GM18508 (cell line): Measurements from ENCODE around the gene FSTL4.

Source experiments
- ATAC-seq: cut with Tn5 transposase; IDR thresholded peaks from one replicate; pipeline ENCODE4 v1.9.1; 2021; ENCODE audit warnings: moderate number of reproducible peaks; ENCODE audit not compliant: insufficient read depth, unreplicated experiment

FSTL4 gene

DNA sequence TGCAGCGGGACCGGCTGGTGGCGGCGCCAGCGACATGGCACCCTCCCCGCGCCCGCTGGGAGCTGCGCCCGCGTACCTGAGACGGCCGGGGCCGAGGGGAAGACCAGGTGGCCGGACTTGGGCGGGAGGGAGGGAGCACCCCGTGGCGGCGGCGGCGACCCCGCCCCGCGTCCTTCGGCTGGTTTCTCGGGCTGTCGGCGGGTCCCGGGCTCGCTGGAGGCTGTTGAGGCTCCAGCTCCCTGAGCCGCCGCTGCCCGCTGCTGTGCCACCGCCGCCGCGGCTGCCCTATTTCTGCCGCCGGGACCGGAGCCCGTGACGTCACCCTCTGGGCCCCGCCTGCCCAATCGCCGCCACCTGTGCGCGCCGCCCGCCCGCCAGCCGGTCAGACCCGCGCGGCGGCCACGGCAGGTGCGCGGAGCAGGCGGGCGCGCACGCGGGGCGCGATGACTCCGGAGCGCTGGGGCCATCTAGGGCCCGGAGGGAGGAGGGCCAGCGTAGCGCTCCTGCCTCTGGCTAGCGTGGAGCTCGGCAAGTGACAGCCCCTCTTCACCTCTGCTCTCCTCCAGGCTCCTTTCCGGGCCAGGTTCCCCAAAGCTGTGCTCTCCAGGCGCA lies at the start of gene FSTL4:
TSS of gene FSTL4 (minus strand) at position 293 of the 612 bp plus-strand sequence.
- ATAC-seq, result no peak

DNA sequence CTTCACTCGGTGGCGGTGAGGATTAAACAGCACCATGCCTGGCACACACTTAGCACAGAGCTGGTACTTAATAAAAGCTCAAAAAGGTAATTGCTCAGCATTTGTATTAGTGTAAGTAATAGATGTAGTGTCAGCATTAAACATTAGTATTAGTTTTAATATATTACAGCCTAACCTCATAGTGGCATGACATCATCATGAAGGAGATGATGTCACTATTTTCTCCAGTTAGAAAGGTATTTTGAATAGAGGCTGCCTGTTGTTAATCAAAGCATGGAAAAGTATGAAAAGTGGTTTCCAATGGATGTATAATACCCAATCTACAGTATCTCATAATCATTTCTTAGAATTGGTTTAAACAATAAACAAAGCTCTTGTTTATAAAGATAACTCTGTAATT lies 49.0 kb upstream of the FSTL4 start:
- ATAC-seq, result no peak

DNA sequence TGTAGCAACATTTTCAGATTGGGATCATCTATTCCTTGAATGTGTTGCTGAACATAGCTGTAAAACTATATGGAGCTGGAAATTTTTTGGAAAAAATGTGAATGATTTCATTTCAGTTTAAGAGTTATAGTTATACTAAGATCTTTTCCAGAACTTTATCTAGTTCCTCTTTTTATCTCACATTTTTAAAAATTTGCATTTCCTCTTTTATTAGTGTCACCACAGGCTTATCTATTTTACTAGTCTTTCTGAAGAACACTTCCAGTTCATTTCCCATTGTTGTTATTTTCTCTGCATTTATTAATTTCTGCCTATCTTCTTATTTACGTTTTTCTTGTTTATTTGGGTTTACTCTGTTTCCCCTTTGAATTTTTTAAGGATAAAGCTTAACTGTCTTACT lies 46.0 kb upstream of the FSTL4 start:
- no peak for ATAC-seq

DNA sequence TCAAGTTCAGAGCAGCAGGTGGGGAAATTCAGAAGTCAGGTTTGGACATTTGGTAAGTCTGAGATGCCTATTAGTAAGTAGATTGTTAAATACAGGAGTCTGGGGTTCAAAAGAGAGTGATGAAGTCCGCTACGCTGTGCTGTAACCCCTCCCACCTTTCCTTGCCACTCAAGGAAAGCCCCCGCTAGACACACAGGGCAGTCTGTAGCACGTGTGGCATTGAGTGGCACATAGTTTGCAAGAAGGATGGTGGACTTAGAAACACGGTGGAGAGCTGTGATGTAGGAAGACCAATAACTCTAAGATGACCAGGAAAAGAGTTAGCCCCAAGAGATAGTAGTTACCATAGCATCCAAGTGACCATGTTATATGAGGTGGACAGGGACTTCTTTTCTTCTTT lies 44.7 kb upstream of the FSTL4 start:
- no peak for ATAC-seq

DNA sequence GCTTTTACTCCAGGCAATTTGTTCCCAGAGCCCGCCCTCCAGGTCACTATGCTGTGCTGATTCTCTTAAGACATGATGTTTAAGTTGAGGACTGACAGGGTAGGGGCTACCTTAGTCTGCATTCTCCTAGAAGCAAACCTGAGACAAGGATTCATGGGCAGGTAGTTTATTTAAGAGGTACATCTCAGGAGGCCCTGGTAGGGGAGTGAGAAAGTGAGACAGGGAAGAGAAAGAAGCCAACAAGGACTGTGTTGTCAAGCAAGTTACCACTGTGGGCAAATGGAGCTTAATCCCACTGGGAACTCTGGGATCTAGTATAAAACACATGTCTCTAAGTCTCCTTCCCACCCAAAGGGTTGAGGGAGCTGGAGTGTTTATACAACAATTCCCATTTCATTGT lies 43.6 kb upstream of the FSTL4 start:
- ATAC-seq, result no peak

DNA sequence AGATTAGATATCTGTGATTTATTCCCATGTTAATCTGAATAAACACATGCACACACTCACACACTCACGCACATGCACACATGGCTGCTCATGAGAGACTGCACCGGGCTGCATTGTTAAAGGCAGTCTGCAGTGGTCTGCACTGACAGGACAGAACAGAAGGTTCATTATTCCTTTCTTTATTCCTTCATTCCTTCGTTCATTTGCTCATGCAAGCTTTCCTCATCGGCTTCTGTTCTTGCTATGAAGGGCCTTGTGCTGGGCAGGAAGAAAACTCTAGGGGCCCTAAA lies 41.4 kb upstream of the FSTL4 start:
- no peak for ATAC-seq

DNA sequence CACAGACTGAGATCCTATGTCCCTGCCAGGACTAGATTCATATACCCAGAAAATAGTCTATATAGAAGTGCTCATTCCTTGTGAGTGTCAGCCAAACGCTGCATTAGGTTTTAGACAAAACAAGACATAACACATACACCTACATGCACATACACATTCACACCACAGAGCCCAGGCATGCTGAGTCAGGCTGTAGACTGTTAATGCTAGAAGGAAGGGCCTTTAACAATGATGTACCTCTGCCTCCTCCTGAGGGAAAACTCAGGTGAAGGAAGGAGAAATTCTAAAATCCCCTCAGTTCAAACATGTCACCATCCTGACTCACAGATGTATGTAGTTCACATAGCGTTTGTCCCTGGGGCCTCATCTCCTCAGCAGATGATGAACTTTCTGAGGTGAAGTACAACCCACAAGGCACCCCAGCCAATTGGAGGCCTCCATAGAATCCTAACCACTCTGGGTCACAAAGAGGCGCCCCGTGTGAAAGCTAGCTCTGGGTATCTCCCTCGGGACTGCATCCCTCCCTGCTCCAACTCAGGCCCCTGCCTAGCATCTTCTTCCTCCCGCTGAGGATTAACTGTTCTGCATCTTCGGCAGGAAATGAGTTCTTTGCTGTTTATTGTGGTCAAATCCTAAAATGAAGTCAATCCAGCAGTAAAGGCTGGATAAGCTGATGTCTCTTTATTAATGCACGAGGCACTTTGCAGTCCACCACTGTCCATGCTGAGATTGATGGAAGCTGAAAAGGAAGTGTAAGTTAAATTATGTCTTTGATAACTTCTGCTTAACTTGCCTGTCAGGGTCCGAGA lies 40.8 kb upstream of the FSTL4 start:
- ATAC-seq, result no peak

DNA sequence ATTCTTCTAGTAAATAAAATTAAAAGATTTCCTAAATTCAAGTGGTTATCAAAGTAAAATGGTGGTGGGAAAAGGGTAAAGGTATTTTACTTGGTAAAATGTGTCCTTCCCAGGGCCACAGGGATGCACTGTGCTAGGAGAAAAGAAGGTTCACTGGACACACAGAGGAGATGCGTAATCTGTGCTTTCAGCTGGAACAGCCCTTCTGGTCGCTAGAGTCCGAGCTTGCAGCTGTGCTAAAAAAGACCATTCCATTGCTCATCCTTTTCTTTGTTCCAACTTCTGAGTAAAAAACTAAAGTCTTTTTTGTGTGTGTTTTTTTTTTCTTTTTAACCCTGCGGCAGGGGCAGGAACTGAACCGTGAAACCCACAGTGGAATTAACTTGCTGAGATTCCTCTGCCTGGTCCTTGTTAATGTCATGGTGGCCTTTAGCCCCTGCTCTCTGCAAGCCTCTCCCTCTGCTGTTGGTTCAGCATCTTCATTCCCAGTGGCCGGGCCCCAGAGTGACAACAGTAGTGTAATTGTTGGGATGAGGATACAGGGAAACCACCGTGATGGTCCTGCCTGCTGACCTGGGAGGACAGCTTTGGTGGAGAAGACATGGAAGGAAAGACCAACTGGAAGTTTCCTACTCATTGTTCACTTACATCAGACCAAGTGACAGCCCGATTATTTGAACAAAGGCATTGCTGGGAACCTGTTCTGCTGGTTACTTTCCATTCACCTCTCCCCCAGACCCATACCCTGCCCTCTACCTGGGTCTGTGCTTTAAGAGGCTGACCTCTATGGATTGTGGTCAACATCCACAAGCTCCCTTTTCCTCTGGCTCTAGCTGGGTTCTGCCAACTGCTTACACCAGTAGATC lies 31.9 kb upstream of the FSTL4 start:
- no peak for ATAC-seq

DNA sequence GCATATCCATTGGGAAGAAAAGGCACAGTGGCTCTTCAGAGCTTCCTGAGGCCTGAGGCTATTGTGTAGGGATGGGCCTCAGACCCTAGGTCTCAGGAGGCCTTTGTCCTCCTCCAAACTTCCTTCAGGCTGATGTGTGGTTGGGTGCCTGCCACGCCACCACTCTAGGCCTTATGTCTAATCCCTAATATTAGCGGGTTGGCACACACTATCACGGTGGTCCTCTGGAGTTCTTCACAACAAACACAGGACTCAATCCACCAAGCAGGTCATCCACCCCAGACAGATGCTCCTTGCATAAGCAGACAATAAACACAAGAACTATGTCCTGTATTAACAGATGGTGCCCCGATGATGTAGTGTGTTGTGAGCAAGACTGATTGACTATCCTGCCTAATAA lies 31.0 kb upstream of the FSTL4 start:
- ATAC-seq, result no peak

DNA sequence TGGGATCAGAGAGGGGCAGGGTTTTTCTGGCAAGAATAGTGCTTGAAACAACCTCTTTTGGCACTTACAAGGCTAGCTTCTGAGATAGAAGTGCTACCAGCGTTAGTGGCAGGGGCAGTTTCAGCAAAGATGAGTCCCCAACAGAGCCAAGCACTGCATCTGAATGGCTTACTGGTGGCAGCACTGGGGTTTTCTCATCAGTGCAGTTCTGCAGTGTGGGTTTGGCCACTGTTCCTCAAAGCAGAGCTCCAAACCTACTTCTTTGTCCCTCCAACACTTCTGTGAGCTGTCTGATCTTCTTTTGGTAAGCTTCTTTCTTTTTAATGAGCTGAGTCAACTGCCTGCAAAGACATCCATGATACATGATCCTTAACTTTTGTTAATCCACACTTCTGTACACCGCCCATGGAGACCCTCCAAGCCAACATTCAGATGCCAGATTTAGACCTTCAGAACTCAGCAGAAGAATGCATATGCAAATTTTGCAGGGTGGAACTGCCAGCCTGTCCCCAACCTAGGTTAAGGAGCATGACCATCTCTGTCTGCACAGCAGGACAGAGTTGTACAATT lies 29.9 kb upstream of the FSTL4 start:
- ATAC-seq, result no peak

DNA sequence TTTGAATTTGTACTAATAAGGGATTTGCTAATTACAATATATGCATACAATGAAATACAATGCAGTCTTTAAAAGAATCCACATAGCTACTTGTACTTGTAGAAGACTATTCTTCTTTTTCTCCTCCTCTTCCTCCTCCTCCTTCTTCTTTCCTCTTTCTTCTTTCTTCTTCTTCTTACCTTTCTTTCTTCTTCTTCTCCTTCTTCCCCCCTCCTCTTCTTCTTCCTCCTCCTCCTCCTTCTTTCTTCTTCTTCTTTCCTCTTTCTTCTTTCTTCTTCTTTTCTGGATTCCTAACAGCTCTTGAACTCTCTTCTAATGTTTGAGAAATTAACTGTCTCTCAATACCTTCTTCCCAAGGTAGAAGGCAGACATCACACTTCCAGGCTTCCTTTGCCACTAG lies 29.3 kb upstream of the FSTL4 start:
- ATAC-seq, result no peak

DNA sequence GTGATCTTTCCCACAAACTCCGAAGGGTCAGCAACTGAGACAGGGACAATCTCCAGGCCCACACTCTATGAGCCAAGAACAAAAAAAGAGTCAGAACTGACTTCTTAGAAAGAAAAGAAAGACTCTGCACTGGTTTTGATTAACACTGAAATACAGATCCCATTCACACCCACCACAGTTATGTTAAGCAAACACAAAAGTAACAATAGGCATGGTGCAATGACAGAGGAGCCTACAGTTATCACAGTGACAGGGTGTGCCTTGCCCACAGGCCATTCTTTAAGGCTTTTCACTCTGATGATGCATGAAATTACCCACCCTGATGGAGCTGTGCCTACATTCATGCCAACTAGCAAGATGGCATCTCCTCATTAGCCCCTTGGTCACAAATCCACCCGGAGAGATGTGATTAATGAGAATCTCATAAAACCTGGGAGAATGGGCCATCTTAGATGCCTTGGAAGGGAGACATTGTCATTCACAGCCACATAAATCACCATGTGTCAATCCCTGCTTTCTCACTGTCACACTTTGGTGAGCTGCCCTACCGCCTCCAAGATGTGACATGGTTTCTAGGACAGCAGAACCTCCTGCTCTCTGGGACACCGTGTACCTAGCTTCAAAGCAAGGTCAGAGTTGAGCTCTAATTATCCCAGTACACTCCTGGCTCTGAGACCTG lies 27.6 kb upstream of the FSTL4 start:
- ATAC-seq, result no peak

DNA sequence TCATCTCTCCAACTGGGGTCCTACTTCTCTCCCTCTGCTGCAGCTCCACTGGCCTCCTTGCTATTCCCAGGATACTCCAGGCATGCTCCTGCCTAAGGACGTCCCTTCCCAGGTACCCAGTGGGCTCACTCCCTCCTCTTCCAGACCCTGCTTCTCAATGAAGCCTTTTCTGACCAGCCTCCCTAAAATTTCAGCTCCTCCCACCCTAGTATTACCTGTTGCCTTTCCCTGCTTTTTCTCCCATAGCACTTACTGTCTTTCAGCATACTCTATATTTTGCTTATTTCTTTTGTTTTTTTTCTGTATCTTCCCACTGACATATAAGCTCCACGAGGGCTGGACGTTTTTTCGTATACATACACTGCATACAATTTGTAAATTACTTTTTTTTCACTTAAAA lies 26.1 kb upstream of the FSTL4 start:
- ATAC-seq, result no peak

DNA sequence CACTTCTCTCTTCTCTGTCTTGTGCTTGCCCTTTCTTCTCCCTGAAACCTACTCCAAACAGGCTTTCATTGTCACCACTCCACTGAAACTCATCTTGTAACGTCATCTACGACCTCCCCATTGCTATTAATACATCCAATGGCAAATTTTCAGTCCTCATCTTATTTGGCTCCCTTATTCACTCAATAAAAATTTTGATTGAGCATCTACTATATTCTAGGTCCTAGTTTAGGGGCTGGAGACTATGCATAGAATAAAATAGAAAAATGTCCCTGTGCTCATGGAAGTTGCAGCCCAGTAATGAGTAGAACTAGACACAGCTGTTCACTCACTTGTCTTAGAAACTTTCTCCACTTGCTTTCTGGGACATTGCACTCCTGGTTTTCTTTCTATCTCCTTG lies 24.9 kb upstream of the FSTL4 start:
- ATAC-seq, result no peak

DNA sequence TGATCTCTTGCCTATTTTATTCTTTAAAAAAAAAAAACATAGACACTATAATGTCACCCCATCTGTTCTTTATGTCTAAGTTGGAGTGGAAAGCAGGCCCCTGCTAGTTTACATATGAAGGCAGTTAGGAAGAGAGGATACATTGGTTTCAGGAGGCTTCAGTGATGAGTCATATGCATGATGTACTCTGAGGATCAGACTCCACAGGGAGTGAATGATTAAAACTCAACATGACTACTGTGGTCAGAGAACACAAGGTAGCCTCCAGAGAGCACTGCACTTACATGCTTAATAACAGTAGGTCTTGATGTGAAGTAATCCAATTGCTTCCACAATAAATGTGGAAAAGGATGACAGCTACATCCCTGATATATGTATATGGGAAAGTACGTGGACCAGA lies 22.7 kb upstream of the FSTL4 start:
- no peak for ATAC-seq

DNA sequence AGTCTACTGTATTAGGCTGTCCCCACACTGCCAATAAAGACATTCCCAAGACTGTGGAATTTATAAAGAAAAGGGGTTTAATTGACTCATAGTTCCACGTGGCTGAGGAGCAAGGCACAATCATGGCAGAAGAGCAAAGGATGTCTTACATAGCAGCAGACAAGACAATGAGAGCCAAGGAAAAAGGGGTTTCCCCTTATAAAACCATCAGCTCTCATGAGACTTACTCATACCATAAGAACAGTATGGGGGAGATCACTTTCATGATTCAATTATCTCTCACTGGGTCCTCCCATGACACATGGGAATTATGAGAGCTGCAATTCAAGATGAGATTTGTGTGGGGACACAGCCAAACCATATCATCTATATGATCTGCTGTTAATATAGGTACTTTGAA lies 14.8 kb upstream of the FSTL4 start:
- no peak for ATAC-seq

DNA sequence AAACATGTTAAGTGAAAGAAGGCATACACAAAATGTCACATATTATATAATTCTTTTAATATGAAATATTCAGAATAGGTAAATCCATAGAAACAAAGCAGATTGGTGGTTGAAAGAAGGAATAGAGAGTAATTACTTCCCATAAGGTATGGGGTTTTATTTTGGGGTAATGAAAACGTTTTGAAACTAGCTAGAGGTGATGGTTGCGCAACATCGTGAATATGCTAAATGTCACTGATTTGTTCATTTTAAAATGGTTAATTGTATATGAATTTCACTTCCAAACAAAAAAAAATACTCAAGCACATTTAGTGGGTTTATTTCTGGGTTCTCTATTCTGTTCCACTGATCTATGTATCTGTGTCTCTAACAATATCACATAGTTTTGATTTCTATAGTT lies 12.0 kb upstream of the FSTL4 start:
- ATAC-seq, result no peak

DNA sequence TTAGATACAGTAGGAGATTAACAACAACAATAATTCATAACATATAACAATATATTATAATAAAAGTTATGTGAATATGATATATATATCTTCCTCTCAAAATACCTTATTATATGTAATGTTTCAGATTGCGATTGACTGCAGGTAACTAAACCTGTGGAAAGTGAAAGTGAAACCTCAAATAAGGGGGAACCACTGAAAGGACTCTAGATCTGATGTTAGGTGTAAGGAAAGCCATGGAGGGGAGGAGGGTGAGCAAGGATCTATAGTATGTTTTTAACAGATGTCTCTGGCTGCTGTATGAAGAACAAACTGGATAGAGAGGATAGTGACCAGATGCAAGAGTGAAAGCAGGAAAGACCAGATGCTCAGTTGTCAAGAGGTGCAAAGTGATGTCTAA lies 5.8 kb upstream of the FSTL4 start:
- no peak for ATAC-seq

DNA sequence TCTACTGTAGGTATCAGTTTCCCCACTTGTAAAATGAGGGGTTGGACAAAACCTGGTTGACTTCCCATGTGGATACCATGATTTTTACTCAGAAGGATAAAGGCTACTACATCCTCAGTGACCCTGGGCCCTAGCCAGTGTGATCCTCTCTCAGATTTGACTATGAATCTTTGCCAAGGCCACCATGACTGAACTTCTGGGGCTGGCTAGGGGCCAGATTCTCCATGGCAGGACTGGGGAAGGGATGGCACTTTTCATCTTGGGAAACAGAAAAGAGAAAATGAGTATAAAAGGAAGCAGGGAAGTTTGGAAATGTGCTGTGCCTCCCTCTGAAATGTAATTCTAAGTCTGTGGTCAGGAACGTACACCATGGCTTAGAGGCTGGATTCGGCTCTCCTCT lies 1.4 kb upstream of the FSTL4 start:
- no peak for ATAC-seq

DNA sequence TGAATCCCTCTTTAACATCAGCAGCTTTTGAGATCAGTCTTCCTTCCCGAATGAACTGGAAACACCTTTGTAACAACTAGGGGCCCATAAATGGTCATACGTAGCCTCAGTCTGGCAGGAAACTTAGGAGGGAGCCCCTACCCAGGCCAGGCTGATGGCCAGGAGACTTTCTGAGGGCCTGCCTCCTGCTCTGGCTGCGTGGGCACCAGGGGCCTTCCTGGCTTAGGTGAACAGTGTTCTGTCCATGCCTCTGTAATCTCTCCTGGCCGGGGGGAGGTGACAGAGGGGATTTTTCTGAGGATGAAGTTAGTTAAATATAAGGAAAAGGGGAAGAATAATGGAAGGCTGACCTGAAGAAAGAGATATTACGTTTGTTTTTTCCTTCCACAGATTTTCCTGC lies 843 bp upstream of the FSTL4 start:
- ATAC-seq, result no peak
